HT-29 (cell line): Measurements from ENCODE around the gene WDR45B. TPM values are rescaled to one million over a fixed set of nuclear protein-coding genes. Genes with fewer than 3 reads are reported as not detected.
A peak's percentile ranks its signal among the peaks of the same experiment; 100 is the strongest.

Source experiments
- DNase-seq: peaks from one replicate; pipeline ENCODE4 v3.0.0-alpha.2; 2015; ENCODE audit warnings: low spot score
- total RNA-seq: library from RNA; depleted of rRNA; stranded (reverse); fragments of >200 nt; shearing (Covaris generic); gene quantifications from 2 replicates; pipeline ENCODE4 v1.2.3, GENCODE V29; 2014

The WDR45B gene
- total RNA-seq, 1 experiment from 2014 or later, result 101 TPM

GRCh38 chr17:82629748-82630147, 18.5 kb downstream of the WDR45B start:
- no peak for DNase-seq

DNA sequence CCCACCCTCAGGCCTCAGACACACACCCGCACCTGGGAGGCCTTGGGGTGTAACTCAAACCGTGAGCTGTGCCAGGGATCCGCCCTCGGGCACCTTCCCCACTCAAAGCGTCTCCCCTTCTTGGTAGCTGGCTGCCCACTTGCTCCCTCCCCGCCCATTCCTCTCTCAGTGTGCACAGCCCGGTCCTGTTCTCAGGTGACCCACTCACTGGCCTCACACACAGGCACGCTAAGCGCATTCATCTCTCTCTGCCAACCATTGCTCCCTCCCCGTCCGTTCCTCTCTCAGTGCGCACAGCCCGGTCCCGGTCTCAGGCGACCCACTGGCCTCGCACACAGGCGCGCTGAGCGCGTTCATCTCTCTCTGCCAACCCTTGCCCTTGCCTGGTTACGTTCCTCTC, 20.8 kb downstream of the WDR45B start:
- no peak for DNase-seq

- DNase-seq, result no peak
Observed at GRCh38 chr17:82623707-82624106, 24.5 kb downstream of the WDR45B start.

GRCh38 chr17:82619641-82620040, 28.6 kb downstream of the WDR45B start:
- DNase-seq, result no peak

- DNase-seq, result no peak
Observed at GRCh38 chr17:82619211-82619610, 29.0 kb downstream of the WDR45B start.

- no peak for DNase-seq
Observed at GRCh38 chr17:82616021-82616711, 32.1 kb downstream of the WDR45B start.

DNA sequence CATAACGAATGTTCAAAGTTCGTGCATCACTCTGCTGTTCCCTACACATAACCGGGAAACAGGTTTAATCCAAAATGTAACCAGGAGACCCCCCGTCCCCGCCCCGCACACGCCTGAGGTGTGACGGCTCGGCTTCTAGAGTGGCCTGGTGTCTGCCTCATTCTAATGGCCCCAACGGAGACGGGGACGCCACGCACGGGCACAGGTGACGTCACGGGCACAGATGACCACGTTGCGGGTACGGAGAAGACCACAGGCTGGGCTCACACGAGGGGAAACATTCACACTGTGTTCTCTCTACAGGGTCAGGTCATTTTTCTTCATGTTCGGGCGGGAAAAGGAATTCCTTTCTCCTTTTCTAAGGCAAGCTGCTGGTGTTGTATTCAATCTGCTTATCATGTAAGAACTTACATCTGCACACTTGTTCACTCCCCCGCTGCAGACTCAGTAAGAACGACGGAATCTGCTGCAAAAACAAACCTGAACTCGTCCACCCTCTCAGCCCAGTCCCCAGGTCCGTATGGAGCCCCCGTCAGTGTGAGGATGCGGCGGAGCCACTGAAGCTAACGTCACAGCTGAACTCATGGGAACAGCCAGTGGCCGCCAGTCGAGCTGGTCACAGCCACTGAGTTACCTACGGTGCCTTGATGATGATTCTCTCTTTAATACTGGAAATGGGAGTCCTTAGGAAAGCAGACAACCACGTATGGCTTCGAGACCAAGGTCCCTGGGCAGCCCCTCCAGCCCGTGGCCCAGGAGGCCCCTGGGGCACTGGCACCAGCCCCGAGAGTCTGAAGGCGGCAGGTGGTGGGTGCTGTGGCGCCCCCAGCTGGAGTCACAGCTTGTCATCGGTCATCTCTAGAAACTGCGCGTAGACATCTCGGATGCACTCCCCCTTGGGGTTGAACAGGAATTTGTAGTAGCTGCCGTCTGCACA, 32.9 kb downstream of the WDR45B start:
- DNase-seq, result no peak

DNA sequence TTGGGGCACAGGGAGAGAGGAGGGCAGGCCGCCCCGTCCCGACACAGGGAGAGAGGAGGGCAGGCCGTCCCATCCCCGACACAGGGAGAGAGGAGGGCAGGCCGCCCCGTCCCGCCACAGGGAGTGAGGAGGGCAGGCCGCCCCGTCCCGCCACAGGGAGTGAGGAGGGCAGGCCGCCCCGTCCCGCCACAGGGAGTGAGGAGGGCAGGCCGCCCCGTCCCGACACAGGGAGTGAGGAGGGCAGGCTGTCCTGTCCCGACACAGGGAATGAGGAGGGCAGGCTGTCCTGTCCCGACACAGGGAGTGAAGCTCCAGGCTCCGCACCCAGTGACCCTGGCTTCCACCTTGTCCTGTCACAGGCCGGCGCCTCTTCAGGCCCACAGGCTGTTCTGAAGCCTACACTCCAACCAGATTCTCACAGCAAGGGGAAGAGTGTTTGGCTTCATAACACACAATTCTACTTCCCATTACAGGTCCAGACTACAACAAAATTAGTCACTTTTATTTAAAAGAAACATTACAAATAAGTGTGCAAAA, 34.1 kb downstream of the WDR45B start:
- DNase-seq, result no peak

GRCh38 chr17:82613283-82614094, 34.8 kb downstream of the WDR45B start:
- peak; percentile 22 for DNase-seq

- no peak for DNase-seq
Observed at GRCh38 chr17:82611140-82612058, 36.8 kb downstream of the WDR45B start.

- DNase-seq, result no peak
Observed at GRCh38 chr17:82609655-82610054, 38.6 kb downstream of the WDR45B start.

DNA sequence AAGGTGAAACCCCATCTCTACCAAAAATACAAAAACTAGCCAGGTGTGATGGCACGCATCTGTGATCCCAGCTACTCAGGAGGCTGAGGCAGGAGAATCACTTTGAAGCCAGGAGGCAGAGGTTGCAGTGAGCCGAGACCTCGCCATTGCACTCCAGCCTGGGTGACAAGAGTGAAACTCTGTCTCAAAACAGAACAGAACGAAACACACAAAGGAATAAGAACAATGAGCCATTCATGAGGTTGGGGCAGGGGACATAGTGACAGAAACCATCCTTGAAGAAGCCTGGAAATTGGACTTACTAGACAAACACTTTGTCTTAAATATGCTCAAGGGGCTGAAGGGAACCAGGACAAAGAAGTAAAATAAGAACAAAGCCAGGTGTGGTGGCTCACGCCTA, 39.4 kb downstream of the WDR45B start:
- DNase-seq, result no peak

DNA sequence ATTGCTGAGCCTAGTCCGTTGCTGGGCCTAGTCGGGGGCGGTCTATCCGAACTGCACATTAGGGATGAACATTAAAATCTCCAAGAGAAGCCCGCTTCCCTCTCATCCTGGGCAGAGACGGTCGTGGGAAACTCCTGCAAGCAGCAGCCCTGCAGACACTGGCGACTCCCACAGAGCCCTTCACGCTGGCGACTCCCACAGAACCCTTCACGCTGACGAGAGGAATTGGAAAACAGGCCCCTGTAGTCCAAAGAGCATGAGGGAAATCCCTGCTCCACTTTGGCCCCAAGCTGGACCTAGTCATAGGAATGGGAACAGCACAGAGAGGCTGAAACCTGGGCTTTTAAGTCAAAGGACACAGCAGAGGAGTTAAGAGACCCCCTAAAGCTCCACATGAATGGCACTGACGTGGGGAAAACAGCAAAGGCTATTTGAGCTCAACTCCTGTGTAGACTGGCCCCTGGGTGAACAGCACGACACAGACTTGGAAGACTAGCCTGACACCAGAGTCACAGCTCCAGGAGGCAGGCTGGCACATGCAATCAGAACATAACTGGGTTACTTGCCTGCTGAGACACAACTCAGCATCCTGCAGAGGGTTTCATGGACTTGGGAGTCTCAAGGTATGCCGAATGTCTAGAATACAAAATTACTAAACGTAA, 42.2 kb downstream of the WDR45B start:
- no peak for DNase-seq

- DNase-seq, result no peak
Observed at GRCh38 chr17:82604532-82604931, 43.7 kb downstream of the WDR45B start.

- DNase-seq, result no peak
Observed at GRCh38 chr17:82603981-82604448, 44.2 kb downstream of the WDR45B start.

GRCh38 chr17:82602986-82603710, 45.1 kb downstream of the WDR45B start:
- DNase-seq, result no peak

GRCh38 chr17:82602487-82602886, 45.8 kb downstream of the WDR45B start:
- DNase-seq, result no peak

DNA sequence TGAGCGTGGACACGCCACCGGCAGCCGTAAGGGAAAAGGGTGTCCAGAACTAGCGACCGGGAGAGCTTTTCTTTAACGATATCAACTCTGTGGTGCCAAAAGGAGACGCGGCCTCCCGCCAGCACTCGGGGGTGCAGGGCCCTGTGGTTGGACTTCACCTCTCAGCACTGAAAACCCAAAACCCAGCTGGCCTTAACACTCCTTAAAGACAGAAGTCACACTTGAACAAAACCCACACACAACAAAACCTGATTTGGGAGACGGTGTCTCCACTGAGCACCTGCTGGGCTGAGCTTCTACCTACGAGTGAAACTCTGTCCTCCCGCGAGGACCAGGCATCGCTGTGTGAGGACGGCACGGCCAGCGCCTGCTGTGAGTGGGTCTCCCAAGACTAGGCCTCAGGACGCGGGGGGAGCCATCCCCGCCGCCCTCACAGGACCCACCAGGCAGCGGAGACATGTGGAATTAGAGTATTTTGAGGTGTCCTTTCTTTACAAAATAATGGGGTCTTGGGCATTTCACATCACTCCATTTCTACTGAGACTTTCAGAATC, 46.7 kb downstream of the WDR45B start:
- no peak for DNase-seq
